Prostate gland (tissue), 2 donors: ENCODE measurements around the gene RPN2.

Source experiments
- POLR2A ChIP-seq: fragments of 450-650 bp; IDR thresholded peaks from one replicate; pipeline ENCODE4 v1.6.1; 2016; ENCODE audit warnings: antibody characterized with exemption, mild to moderate bottlenecking
- POLR2AphosphoS5 ChIP-seq: sonication (generic); formaldehyde crosslinking; IDR thresholded peaks from one replicate; pipeline ENCODE4 v1.6.1; 2017; ENCODE audit warnings: antibody characterized with exemption
- TF ChIP-seq, protein P1 (sequence below), 4 experiments: fragments of 200-600 bp in 2 of 4; fragments of 450-650 bp in 2 of 4; sonication (generic) in 2 of 4; IDR thresholded peaks; 1 replicate in 3 of 4; 2 replicates in 1 of 4; pipeline ENCODE4 v1.5.1; 2016 to 2019; ENCODE audit warnings: antibody characterized with exemption in 4 of 4, mild to moderate bottlenecking in 2 of 4, moderate library complexity in 2 of 4

DNA sequence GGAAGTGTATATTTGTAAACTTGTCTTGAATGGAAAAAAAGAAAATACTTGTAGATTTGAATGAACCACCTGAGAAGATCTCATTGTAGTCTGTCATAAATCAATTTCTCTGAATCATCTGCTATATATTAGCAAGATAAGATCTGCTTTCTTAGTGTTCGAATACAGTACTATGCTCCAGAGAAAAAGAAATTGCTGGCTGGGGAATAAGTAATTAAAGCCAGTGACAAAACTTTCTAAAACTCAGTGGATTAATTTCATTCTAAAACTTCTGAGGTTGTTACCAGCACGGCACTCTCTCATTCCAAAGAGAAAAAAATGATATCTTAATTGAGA, 22.7 kb downstream of the RPN2 start:
- TF ChIP-seq, protein P1, sequence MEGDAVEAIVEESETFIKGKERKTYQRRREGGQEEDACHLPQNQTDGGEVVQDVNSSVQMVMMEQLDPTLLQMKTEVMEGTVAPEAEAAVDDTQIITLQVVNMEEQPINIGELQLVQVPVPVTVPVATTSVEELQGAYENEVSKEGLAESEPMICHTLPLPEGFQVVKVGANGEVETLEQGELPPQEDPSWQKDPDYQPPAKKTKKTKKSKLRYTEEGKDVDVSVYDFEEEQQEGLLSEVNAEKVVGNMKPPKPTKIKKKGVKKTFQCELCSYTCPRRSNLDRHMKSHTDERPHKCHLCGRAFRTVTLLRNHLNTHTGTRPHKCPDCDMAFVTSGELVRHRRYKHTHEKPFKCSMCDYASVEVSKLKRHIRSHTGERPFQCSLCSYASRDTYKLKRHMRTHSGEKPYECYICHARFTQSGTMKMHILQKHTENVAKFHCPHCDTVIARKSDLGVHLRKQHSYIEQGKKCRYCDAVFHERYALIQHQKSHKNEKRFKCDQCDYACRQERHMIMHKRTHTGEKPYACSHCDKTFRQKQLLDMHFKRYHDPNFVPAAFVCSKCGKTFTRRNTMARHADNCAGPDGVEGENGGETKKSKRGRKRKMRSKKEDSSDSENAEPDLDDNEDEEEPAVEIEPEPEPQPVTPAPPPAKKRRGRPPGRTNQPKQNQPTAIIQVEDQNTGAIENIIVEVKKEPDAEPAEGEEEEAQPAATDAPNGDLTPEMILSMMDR (IDR thresholded peaks at IDR 0.05): no peak
- no peak for TF ChIP-seq POLR2A
- TF ChIP-seq POLR2AphosphoS5: no peak
